Kidney capillary endothelial cell (primary cell): ENCODE results near the gene ZBTB20.

Experiments
- DNase-seq: peaks from one replicate; pipeline ENCODE4 v3.0.0-alpha.2; 2018; ENCODE audit warnings: low spot score

Gene ZBTB20

DNA sequence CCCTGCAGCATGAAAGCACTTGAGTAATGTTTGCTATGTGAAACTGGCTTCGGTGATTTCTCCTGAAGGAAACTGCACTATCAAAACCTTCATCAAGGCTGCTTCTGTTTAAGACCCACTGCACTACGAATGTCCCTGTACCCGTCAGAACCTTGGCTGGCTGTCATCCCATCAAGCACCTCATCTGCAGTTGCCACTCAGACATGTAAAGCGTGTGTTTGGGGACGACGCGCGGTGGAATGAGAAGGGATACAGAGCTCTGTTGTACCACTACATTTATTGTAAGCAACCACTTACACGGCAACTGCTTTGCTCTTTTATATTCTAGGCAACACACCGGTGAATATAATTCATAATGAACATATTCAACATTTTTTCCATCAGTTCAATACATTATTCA is 705.7 kb downstream of the ZBTB20 start:
- no peak for DNase-seq

DNA sequence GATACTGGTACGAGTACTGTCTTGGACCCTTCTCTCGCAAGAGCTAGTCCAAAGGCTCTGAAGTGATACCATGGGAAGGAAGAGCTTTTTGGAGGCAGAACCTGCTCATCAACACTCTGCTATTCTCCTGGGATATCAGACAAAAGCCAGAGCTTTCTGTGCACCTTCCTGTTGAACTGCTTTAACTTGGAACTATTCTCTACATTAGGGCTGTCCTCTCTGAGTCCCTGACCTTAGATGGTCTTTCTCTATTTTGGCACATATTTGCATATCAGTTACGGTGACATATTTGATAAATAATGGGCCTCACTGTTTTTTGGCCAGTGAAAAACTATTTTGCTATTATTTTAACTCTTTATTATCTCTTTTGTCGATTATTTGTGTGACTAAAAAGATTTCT is 706.4 kb downstream of the ZBTB20 start:
- DNase-seq = no peak

DNA sequence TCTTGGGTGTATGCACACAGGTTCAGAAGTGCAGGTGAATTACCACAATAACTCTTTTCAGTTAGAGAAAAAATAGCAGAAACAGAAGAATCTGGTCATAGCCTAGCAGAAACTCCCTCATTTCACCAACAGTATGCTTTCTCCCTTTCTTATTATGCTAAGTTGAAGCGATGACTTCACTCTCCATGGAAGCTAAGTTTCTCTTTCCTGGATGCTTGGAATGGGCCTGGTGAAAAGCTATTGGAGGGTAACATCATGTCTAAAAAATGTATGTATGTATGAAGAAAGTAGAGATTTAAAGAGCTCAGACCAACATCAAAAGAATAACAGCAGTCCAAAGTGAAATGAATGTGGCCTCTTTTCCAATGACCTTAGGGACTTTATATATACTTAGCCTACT is 707.8 kb downstream of the ZBTB20 start:
- no peak for DNase-seq

DNA sequence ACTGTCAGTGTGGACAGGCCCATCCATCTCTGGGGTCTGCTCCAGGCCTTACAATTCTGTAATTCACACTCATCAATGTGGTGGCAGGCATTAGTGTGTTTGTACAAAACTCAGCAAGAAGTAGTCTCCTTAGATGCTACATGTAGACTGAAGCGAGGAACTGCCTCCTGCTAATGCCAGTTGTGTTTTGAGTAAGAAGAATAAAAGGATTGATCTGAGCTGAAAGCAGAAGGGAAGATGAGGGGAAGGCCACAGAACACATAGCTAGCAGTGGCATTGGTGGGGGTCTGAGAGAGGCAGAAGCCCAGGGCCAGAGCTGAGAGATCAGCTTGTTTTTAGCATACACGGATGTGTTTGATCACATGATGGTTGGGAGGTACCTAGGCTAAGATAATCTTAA is 709.2 kb downstream of the ZBTB20 start:
- DNase-seq = no peak

DNA sequence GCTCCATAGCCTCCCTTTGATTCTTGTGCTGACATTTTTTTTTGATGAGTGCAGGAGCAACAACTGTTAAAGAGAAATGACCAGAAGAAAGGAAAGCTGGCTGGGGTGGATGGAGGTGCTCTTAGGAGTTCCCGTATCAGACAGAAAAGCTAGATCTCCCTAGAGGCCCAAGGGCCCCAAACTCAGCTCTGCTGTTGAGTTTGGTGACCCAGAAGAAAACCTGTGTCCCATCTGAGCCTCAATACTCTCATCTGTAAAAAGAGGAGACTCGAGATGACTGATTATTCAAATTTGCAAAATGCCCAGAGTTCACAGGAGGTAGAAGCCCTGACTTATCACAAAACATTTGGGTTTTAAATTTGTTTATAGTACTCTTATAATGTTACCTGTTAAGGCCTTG is 710.9 kb downstream of the ZBTB20 start:
- no peak for DNase-seq

DNA sequence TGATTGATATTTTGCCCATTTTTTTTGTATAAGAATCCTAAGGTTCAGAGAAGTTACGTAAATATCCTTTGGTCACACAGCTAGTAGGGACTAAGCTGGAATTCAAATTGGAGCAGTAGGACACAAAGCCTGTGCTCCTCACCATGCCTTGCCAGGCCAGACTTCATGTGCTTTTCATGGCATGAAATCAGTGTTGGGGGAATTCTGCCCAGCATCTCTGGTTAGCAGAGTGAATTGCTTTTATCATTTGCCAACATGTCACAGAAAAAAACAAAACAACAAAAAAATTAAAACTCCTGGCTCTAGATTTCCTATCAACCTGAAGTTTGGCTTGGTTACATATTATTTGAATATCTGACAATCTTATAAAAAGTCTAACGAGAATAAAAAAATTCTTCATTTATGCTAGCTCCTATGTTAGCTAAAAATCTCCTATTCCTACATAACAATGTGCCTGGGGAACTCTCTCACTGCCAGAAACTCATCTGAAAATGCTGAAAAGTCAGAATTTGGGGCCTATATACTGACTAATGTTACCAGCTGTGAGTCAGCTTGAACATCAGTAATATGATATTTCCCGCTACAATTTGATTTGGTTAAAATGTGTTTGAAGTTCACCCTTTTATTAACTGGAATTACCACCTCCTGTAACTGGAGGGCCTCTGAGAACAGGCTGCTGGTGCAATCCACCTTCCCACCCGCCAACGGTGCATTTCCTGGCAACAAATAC is 711.5 kb downstream of the ZBTB20 start:
- DNase-seq = no peak

DNA sequence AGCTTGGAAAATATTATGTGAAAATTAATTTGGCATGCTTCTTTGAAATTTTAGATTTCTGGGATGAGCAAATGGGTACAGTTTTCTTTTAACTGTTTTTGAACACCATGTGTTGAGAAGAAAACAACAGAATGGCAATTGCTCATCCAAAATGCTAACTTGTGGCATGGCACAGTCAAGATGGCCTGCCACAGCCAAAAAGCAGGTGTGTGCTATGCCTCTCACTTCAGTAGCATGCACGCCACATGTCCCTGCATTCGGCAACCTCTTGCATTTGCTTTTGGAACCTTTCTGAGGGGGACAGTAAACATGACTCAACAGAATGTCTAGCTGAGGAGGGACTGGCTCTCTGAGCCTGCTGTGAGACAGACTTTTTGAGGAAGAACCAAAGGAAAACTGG is 714.8 kb downstream of the ZBTB20 start:
- DNase-seq = no peak

DNA sequence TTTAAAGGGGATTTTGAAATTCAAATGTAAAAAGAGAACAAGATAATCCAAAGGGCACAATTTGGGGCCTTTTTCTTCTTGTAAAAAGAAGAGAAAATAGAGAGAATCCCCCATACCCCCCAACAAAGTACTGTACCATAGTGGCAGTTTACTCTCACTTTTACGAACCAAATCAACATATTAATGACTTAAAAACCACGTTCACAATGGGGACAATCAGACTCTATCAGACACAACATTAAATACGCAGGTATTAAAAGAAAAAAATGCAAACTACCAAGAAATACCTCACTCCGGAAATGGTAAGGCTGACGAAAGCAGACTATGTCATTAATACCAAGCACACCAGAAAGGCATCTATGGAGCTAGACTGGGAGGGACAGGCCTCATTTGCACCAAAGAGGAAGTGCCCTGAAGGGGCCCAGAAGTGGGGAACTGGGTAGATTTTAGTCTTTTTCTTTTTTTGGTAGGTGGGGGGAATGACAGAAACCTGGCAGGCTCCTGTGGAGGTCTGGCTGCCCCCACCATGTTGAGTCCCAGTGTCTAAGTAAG is 719.0 kb downstream of the ZBTB20 start:
- DNase-seq = no peak

DNA sequence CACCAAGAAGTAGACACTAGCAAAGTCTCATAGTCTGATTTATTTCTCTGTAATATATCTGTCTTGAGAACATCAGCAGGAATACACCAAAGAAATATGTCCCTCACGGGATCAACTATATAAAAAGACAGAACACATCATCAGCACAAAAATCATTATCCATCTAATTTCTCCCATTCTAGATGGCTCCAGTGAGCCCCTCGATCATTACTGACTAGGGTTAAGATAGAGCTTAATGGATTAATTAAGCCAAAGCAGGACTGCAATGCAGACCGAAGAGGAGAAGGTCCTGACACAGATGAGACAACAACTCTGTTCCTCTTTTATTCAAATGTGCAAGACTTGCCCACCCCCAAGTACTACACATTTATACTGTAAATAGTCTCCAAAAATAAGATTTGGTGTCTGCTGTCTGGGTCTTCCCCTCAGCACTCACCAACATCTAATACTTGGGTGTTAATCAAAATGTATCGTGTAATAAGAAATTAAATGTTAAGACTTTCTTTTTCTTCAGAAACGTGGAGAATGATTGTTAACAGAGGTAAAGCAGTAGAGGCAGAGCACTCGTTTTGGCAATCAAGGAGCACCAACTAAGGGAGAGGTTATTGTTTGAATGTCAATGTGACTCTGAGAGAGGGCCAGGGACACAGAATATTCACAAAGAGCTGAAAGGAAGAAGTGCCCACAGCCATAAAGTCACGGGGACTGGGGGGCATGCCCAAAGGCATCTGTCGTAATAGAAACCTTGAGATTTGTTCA is 719.6 kb downstream of the ZBTB20 start:
- DNase-seq = no peak

DNA sequence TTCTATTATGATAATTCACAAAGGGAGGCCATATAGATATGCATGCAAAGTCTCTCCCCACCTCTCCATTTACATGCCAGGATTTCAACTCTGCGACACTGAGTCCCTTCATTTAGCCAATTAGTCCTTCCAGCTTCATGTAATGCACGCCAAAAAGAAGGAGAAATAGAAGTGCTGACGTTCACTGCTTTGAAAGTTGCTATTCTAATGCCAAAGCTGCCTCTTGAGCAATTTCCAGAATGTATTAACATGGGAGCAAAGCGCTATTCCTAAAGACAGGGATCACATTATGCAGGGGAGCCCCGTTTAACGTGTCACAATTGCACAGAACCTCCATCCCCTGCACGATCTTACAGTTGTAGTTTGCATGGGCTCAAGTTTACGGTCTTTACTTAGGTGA is 722.8 kb downstream of the ZBTB20 start:
- no peak for DNase-seq

DNA sequence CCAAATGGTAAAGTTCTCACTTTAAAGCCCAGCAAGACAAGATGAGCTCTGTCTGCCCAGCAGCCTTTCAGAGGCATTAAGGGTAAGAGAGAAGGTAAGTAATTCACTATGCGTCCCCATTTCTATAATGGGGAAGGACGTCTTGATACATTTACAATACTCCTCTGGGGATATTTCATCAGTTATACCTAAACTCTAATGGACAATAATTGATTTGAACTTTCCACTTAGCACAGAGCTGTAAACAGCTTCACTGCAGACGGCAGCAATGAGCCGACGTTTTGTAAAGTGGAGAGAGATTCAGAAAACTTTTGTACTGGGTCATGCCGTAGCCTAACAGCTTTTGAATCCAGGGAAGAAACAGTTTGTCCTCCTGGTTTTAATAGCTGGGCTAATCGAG is 725.9 kb downstream of the ZBTB20 start:
- no peak for DNase-seq

DNA sequence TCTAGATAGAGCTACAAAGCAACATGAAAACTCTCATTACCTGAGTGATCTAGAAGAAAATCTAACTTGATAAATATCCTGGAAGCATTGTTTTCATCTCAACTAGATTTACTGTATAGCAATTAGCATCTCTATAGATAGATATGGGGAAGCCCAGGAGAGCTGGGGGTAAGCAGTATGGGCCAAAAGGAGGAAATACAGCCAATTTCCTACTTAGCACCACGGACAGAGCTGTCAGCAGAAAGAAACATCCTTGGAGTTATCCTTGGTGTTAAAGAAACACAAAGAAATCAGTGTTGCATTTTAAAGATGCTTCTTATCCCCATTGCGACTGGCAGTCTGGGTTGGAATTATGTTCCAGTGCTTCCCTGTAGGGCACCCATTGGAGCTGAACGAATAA is 727.0 kb downstream of the ZBTB20 start:
- DNase-seq = no peak

DNA sequence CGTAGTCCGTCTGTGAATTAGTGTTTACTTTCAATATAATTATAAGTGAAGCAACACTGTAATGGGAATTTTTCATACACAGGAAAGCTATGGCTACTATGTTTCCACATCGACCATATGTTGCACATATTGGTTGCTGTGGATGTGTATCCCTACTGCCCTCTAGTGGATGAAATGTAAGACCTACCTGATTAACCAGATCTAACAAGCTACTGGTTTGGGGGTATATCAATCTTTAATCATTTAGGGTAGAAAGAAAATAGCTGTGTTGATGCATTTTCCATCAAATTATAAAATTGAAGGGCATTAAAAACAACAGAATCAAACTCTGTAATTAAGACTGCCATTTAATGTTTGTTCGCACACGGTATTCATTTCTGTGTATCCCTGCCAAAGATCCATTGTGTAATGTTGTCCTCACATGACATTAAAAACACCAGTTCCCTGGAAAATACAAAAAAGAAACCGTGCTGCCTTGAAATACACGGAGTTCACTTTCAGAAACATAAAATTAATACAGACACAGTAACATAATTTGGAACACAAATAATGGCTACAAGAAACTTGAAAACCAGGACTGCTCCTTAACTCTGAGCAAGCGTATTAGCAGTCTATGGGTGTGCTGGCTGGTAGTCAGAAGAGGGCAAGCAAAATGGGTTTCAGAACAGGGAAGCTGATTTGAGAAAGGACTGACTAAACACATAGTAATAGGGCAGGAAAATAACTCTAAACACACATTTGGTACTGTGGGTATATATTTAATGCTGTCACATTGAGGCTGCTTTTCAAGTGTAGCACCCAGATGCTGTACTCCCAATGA is 728.2 kb downstream of the ZBTB20 start:
- DNase-seq = peak; percentile 68

DNA sequence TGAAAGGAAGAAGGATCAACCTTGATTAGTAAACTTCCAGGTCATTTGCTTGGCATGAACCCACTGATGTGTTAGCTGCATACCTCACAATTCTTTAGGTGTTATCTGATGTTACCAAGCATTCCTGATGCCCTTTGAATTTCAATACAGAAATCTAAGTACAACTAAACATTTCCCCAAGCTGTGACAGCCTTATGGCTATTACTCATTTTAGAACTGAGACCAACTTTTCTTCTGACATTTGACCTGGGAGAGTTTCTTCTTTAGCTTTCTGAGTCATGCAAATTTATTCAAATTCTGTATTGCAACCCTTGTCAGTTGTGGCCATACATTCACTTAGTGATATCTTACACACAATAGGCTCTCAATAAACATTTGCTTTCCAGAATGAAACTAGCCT is 729.0 kb downstream of the ZBTB20 start:
- no peak for DNase-seq

DNA sequence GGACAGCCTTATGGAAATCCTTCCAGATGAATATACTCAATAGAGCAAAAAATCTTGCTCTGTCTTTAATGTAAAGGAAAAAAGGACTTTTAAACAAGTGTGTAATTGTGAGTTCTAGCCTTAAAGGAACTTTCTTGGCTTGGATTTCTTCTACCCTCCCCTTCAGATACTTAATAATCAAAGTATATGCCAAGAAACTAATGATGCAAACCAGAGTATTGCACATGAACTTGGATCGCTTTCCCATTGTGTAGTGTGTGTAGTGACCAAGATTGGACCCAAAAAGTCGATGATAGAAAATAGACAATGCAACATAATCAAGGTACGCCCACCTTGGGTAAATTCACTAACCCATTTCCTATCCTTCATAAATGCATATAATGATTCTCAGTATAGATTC is 729.4 kb downstream of the ZBTB20 start:
- DNase-seq = no peak

DNA sequence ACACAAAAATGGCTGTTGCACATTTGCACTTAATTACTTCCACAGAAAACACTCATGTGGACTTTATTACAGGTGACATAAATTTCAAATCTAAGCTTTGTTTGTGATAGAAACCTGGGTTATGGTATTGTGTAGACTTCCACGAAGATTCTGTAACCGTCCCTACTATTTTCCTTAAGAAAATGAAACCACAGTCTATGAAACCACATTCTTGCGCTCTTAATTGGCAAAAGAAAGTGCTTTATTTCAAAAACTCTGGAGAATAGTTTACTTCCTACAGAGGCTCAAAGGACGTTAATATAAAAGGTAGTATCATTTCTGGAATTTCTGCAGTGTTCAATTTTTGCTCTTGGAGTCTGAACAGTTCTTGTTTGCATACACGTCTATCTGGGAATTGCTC is 729.8 kb downstream of the ZBTB20 start:
- no peak for DNase-seq

DNA sequence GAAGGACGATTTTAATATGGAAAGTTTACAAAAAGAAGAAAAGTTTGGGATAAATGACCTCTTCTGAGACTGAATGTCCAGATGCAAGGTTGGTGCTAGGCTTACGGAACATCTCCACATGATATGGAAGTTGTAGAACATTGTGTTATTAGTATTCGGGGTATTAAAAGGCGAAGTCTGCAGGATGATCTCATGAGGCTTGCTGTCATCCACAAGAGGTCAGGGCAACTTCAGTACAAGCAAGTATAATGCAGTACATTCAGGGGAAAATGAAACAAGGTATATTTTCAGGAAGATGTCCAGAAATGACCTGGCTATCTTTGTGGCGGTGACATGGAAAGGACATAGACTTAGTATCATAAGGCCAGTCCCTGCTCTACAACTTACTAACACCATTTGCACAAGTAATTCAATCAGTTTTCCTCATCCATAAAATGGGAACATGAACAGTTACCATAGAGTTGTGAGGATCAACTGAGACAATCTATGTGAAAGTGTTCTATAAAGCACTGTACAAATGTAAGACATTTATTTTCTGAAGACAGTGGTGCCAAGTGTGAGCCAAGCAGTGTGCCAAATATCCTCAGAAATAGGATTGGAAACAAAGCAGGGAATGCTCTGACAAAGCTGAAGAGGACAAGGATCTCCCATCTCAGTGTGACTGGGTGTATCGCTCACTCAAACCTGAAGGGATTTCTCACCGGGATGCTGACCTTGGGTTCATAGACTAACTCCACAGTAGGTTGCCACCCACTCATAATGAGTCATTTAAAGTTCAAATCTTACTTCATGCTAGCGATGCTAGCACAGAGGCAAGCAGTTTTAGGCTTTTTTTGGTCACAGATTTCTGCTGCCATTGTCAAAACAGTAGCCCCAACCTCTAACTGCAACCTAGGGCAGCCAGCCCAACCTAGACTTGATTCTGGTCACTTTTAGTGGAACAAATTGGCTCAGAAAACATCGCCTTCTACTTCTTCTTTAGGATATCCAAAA is 735.0 kb downstream of the ZBTB20 start:
- DNase-seq = peak; percentile 35

DNA sequence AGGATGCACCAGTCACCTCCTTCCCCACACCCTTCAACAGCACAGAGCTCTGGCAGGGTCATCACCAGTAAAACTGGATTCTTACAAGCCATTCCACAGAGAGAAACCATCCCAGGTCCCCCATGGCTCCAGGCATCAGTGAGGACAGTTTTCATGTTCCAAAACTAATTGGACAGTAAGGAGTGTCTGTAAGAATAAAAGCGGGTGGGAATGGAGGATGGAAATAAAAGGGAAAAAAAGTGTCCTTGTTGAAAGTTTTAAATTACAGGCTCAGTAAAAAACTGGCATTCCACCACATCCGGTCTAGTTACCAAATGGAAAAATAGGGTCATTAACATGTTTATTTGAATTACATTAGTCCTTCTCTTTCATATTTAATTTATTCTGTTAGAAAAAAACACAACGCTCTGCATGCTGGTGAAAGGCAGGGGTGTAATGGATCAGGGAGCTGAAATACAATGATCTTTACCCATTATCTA is 735.9 kb downstream of the ZBTB20 start:
- no peak for DNase-seq

DNA sequence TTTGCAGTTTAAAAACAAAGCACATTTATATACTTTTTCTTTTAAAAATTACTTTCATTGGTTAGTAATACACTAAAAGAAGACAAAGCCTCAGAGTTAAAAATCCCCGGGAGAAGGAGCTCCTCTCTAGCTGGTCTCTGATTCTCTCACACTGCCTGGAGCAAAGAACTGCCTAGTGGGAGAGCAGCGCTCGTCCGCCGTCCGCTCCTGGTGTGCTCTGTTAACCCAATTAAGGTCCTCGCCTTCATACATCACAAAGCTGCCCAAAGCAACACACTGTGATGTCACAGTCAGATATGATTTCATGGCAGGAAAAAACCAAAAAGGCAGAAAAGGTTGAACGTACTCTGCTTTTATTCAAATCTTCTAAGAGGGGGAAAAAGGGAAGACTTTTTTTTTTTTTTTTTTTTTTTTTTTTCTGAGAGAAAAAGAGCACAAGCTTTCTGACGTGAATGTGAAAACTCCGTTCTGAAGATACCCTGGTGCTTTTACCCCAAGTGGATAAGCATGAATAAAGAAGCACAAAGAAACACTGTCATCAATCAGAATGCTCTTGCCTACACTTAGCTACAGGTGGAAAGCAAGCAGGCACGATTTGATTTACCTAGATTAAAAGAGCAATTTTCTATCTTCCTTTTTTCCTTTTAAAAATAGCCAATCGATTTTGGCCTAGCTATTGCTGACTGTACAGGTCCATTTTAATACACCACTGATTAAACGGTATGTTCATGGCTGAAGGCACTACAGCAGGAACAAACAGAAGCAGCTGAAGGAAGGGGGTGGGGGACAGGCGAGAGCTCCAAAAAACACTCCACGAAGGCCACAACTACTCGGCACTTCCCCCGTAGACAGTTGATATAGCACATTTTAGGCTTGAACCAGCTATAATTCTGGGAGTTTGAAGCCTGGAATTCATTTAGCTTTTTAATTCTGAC is 738.1 kb downstream of the ZBTB20 start:
- no peak for DNase-seq

DNA sequence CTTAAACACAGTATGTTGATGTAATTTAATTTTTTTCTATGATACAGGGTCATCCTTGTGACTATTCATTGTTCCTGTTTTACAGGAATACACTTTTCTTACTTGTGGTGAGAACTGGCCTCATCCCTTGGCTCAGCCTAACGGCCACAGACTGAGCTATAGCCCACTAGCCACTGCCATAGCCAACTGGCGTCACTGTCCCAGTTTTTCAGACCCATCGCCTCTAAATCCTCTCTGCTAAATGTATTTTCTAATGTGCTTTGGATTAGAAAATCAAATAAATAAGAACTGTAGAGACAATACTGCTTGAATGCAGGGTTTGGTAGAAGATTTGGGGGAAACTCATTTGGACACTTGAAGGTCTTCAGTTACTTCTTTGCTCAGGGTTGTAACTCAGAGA is 740.2 kb downstream of the ZBTB20 start:
- no peak for DNase-seq
